SK-N-SH treated with all-trans-retinoic acid at 6 μM for 48 hours (cell line): ENCODE results near the gene NNMT.

Source experiments
- PATZ1 ChIP-seq: fragments of 250-450 bp; sonication (Bioruptor Pico); IDR thresholded peaks from 2 replicates; pipeline ENCODE4 v1.8.0; 2020; ENCODE audit warnings: mild to moderate bottlenecking, moderate library complexity, borderline replicate concordance
- TCF4 ChIP-seq: fragments of 250-450 bp; sonication (Bioruptor Pico); IDR thresholded peaks from 2 replicates; pipeline ENCODE4 v1.8.0; 2021; ENCODE audit warnings: mild to moderate bottlenecking, moderate library complexity, borderline replicate concordance
- ZFP3 ChIP-seq: fragments of 250-450 bp; sonication (Bioruptor Pico); IDR thresholded peaks from 2 replicates; pipeline ENCODE4 v1.5.0; 2020; ENCODE audit warnings: mild to moderate bottlenecking, moderate library complexity
- ZNF565 ChIP-seq: fragments of 450-650 bp; formaldehyde crosslinking; conservative IDR thresholded peaks from 2 replicates; pipeline ENCODE4 v1.5.0; 2020; ENCODE audit warnings: low read depth, mild to moderate bottlenecking, moderate library complexity

- TF ChIP-seq ZNF565 (CRISPR knock-in tag) (no peak), PATZ1 (CRISPR knock-in tag) (no peak), TCF4 (CRISPR knock-in tag) (no peak), ZFP3 (no peak)
Measured at GRCh38 chr11:114315749-114316368, 19.7 kb downstream of the NNMT start.
